Calu3 (cell line): ENCODE measurements around the gene GNB1L. TPM values are rescaled to one million over a fixed set of nuclear protein-coding genes. Genes with fewer than 3 reads are reported as not detected.

Experiments used
- BruUV-seq: library from RNA; stranded (reverse); fragments of 400-500 nt; replicated peaks from 2 replicates; lab custom pipeline; 2021; lab: Mats Ljungman, UMichigan
- CTCF ChIA-PET: fragments of 300-600 bp; sonication (Branson Sonifier 250); formaldehyde crosslinking; loops from one replicate; lab custom pipeline; 2022; ENCODE audit warnings: antibody characterized with exemption; lab: Charles Lee
- DNase-seq: peaks from one replicate; pipeline ENCODE4 v3.0.0; 2022
- H3K27ac Mint-ChIP-seq: one replicate; pipeline ENCODE4 v1.8.0; 2022; ENCODE audit warnings: mixed read lengths; ENCODE audit not compliant: unreplicated experiment
- H3K27me3 Mint-ChIP-seq: one replicate; pipeline ENCODE4 v1.8.0; 2022; ENCODE audit warnings: mixed read lengths; ENCODE audit not compliant: unreplicated experiment
- H3K36me3 Mint-ChIP-seq: one replicate; pipeline ENCODE4 v1.8.0; 2022; ENCODE audit warnings: mild to moderate bottlenecking, moderate library complexity, mixed read lengths; ENCODE audit not compliant: insufficient read depth, unreplicated experiment
- H3K4me1 Mint-ChIP-seq: one replicate; pipeline ENCODE4 v1.8.0; 2022; ENCODE audit warnings: mild to moderate bottlenecking, low read depth, mixed read lengths; ENCODE audit not compliant: unreplicated experiment
- H3K4me3 Mint-ChIP-seq: one replicate; pipeline ENCODE4 v1.8.0; 2022; ENCODE audit warnings: mild to moderate bottlenecking, low read depth, moderate library complexity, mixed read lengths; ENCODE audit not compliant: unreplicated experiment
- H3K9me3 Mint-ChIP-seq: one replicate; pipeline ENCODE4 v1.8.0; 2022; ENCODE audit warnings: low read depth, mixed read lengths; ENCODE audit not compliant: unreplicated experiment
- CTCF ChIP-seq: fragments of 200-600 bp; IDR thresholded peaks from one replicate; pipeline ENCODE4 v1.8.0; 2022; ENCODE audit warnings: antibody characterized with exemption; ENCODE audit not compliant: unreplicated experiment
- intact Hi-C: fragments of 100-400 bp; cut with micrococcal nuclease; formaldehyde crosslinking; loops from one replicate; pipeline ENCODE4 v1.10.0; 2022; ENCODE audit not compliant: unreplicated experiment
- total RNA-seq: library from RNA; stranded (reverse); gene quantifications from 2 replicates; pipeline ENCODE4 v1.2.3, GENCODE V29; 2022

GNB1L gene
- total RNA-seq, 1 experiment from 2014 or later = 13.0 TPM

DNA sequence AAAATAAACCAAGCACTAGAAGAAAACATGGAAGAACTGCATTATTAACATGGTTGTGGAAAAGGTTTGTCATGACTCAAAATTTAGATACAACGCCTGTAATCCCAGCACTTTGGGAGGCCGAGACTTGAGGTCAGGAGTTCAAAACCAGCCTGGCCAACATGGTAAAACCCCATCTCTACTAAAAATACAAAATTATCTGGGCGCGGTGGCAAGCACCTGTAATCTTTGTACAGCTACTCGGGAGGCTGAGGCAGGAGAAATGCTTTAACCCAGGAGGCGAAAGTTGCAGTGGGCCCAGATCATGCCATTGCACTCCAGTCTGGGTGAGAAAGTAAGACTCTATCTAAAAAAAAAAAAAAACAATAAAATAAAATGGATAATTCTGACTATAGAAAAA is 23.7 kb downstream of the GNB1L start:
- Mint-ChIP-seq H3K36me3 (no peaks in the 10 kb centered on the region), H3K9me3 (peaks cover 2% of the 10 kb centered on the region), H3K4me1 (no peaks in the 10 kb centered on the region), H3K27ac (no peak overlapping the region), H3K27me3 (no peaks in the 10 kb centered on the region), H3K4me3 (no peak overlapping the region)
- CTCF ChIA-PET = no interaction called here
- DNase-seq = no peak
- intact Hi-C loops = no loop called here
- no peak for TF ChIP-seq CTCF
- BruUV-seq = no TSS peak

- no TSS peak for BruUV-seq
- TF ChIP-seq CTCF = no peak
- no peak for DNase-seq
Measured at GRCh38 chr22:19828035-19828401, 26.7 kb downstream of the GNB1L start.

DNA sequence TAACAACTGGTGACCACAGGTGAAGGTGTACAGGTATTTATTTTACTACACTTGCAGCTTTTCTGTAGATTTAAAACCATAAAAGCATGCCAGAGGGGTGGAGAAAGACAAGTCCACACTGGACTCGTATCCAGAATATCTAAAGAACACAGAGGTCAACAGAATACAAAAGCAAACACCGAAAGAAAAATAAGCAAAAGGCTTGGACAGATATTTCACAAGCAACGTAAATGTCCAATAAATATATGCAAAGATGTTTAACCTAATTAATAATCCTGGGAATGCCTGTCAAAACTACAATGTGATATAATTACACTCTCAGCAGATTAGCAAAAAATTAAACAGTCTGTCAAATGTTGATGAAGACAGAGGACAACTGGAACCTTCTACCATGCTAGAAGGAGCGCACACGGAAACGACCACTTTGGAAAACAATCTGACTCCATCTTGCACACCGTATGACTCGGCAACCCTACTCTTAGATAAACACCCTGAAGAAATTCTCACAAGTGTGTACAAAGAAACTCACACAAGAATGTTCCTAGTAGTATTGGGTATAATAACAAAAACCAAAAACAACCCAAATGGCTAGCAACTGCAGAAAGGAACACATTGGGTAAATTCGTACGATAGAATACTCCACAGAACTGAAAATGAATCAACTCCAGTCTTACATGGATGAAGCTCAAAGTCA is 27.2 kb downstream of the GNB1L start:
- peaks cover 4% of the 10 kb centered on the region for H3K36me3 Mint-ChIP-seq
- no peak for TF ChIP-seq CTCF
- CTCF ChIA-PET = no interaction called here
- H3K4me3 Mint-ChIP-seq = no peak overlapping the region
- no peaks in the 10 kb centered on the region for H3K27me3 Mint-ChIP-seq
- peaks cover 2% of the 10 kb centered on the region for H3K9me3 Mint-ChIP-seq
- no peak overlapping the region for H3K27ac Mint-ChIP-seq
- H3K4me1 Mint-ChIP-seq = no peaks in the 10 kb centered on the region
- DNase-seq = no peak
- intact Hi-C loops = no loop called here
- BruUV-seq = no TSS peak

More at GRCh38 chr22:19828035-19828401, 26.7 kb downstream of the GNB1L start:
- Mint-ChIP-seq H3K27ac (no peak overlapping the region), H3K4me3 (no peak overlapping the region), H3K36me3 (peaks cover 4% of the 10 kb centered on the region), H3K4me1 (no peaks in the 10 kb centered on the region), H3K27me3 (no peaks in the 10 kb centered on the region), H3K9me3 (peaks cover 2% of the 10 kb centered on the region)
- CTCF ChIA-PET = no interaction called here
- intact Hi-C loops = no loop called here

DNA sequence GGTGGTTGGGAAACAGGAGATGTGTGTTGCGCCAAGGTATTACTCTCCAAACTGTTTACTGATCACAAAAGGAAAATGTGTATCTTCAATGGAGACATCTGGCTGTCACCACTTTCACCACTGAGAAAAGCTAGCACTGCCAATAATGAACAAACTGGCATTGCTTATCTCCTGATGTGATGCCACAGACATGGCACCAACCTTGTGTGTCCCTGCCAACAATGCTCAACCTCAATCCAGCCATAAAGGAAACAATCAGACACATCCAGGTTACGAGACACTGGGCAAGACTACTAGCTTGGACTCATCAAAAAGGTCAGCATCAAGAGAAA is 28.1 kb downstream of the GNB1L start:
- intact Hi-C loops = no loop called here
- H3K9me3 Mint-ChIP-seq = peaks cover 2% of the 10 kb centered on the region
- H3K4me1 Mint-ChIP-seq = no peaks in the 10 kb centered on the region
- CTCF ChIA-PET = no interaction called here
- no peak for TF ChIP-seq CTCF
- H3K4me3 Mint-ChIP-seq = no peak overlapping the region
- peaks cover 4% of the 10 kb centered on the region for H3K36me3 Mint-ChIP-seq
- BruUV-seq = no TSS peak
- no peak overlapping the region for H3K27ac Mint-ChIP-seq
- no peaks in the 10 kb centered on the region for H3K27me3 Mint-ChIP-seq
- no peak for DNase-seq
